ENCODE results near the gene ASB12. TPM values are rescaled to one million over a fixed set of nuclear protein-coding genes. Genes with fewer than 3 reads are reported as not detected.

ASB12 gene
- total and polyA plus RNA-seq, 10 of the 15 experiments (the other 5 are each of a cell fraction or from before 2014, with no cell fraction given): 0.07 to 0.35 (median 0.14) TPM; not detected in 6

DNA sequence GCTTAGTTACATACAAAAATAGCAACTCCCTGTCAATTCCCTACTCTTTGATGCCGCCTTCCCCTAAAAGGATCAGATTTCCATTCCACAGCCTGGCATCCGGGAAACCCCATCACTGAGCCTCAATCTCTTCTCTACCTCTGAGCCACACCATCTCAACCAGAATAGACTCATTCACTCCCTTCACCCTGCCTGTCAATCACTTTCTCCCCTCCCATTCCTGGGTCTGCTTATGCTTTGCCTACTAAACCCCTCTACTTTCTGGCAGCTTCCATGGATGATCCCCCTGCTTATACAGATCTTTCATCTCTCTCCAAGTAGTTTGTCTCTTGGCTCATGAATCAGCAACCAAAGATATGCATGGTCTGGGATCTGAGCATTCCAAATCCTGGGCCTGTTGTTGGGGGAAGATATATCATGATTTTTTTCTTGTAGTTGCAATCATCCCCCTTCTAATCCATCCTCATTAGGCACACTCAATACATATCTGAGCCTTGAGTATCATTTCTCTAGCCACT, 27.5 kb downstream of the ASB12 start:
- TF ChIP-seq, protein P1, sequence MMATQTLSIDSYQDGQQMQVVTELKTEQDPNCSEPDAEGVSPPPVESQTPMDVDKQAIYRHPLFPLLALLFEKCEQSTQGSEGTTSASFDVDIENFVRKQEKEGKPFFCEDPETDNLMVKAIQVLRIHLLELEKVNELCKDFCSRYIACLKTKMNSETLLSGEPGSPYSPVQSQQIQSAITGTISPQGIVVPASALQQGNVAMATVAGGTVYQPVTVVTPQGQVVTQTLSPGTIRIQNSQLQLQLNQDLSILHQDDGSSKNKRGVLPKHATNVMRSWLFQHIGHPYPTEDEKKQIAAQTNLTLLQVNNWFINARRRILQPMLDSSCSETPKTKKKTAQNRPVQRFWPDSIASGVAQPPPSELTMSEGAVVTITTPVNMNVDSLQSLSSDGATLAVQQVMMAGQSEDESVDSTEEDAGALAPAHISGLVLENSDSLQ (IDR thresholded peaks at IDR 0.05): peak; percentile 91
- TF ChIP-seq YY1 (IDR thresholded peaks at IDR 0.05; ENCODE audit: low read depth, low read length): no peak
- no peak for TF ChIP-seq CHD4 (IDR thresholded peaks at IDR 0.05)
- TF ChIP-seq, protein P2, sequence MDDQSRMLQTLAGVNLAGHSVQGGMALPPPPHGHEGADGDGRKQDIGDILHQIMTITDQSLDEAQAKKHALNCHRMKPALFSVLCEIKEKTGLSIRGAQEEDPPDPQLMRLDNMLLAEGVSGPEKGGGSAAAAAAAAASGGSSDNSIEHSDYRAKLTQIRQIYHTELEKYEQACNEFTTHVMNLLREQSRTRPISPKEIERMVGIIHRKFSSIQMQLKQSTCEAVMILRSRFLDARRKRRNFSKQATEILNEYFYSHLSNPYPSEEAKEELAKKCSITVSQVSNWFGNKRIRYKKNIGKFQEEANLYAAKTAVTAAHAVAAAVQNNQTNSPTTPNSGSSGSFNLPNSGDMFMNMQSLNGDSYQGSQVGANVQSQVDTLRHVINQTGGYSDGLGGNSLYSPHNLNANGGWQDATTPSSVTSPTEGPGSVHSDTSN (IDR thresholded peaks at IDR 0.05; ENCODE audit: insufficient replicate concordance, low read depth, low read length): peak; percentile 72
- TF ChIP-seq, protein P3, sequence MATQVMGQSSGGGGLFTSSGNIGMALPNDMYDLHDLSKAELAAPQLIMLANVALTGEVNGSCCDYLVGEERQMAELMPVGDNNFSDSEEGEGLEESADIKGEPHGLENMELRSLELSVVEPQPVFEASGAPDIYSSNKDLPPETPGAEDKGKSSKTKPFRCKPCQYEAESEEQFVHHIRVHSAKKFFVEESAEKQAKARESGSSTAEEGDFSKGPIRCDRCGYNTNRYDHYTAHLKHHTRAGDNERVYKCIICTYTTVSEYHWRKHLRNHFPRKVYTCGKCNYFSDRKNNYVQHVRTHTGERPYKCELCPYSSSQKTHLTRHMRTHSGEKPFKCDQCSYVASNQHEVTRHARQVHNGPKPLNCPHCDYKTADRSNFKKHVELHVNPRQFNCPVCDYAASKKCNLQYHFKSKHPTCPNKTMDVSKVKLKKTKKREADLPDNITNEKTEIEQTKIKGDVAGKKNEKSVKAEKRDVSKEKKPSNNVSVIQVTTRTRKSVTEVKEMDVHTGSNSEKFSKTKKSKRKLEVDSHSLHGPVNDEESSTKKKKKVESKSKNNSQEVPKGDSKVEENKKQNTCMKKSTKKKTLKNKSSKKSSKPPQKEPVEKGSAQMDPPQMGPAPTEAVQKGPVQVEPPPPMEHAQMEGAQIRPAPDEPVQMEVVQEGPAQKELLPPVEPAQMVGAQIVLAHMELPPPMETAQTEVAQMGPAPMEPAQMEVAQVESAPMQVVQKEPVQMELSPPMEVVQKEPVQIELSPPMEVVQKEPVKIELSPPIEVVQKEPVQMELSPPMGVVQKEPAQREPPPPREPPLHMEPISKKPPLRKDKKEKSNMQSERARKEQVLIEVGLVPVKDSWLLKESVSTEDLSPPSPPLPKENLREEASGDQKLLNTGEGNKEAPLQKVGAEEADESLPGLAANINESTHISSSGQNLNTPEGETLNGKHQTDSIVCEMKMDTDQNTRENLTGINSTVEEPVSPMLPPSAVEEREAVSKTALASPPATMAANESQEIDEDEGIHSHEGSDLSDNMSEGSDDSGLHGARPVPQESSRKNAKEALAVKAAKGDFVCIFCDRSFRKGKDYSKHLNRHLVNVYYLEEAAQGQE (IDR thresholded peaks at IDR 0.05; ENCODE audit: low read depth, low read length): no peak
- TF ChIP-seq, protein P4, sequence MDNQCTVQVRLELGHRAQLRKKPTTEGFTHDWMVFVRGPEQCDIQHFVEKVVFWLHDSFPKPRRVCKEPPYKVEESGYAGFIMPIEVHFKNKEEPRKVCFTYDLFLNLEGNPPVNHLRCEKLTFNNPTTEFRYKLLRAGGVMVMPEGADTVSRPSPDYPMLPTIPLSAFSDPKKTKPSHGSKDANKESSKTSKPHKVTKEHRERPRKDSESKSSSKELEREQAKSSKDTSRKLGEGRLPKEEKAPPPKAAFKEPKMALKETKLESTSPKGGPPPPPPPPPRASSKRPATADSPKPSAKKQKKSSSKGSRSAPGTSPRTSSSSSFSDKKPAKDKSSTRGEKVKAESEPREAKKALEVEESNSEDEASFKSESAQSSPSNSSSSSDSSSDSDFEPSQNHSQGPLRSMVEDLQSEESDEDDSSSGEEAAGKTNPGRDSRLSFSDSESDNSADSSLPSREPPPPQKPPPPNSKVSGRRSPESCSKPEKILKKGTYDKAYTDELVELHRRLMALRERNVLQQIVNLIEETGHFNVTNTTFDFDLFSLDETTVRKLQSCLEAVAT (IDR thresholded peaks at IDR 0.05): no peak
- no peak for TF ChIP-seq ZNF384 (IDR thresholded peaks at IDR 0.05; ENCODE audit: borderline replicate concordance, low read depth, low read length)
- TF ChIP-seq FOXM1 (IDR thresholded peaks at IDR 0.05; ENCODE audit: low read depth, low read length): no peak
- TF ChIP-seq SUZ12 (IDR thresholded peaks at IDR 0.05; ENCODE audit: unreplicated experiment): no peak
- no peak for TF ChIP-seq SIX5 (IDR thresholded peaks at IDR 0.05; ENCODE audit: low read depth, low read length, severe bottlenecking)
- BruUV-seq (replicated peaks): no TSS peak
- SMC1A ChIA-PET (ENCODE audit: uncharacterized antibody, unreplicated experiment): interaction anchor here (1.2 kb wide), 1 partner anchor 32 kb away, joined by 3 read pairs; no protein-coding TSS in a partner anchor
- no peaks in the 10 kb centered on the region for H3K9me3 ChIP-seq (replicated peaks; ENCODE audit: control insufficient read depth, insufficient read depth, low read length)
- in situ Hi-C loops (cut with MboI) (loop anchor here (10.0 to 25.0 kb wide), 2 partner anchors 192 to 1809 kb away; partner anchors contain the start of gene MTMR8), intact Hi-C loops (cut with micrococcal nuclease; ENCODE audit: unreplicated experiment) (loop anchor here (10.0 kb wide), 1 partner anchor 448 kb away; a partner anchor contains a TSS)
- WGBS (ENCODE audit: insufficient coverage, insufficient replicate concordance, low lambda C conversion rate, missing lambda C conversion rate): 57% methylated on average over 2 of the region's 2 CpGs
- no peak overlapping the region for H2AFZ ChIP-seq (ENCODE audit: control insufficient read depth, low read depth, low read length)
- DNase-seq (ENCODE audit: low read depth, low spot score) (no peak), FAIRE-seq (no peak), ATAC-seq (no peak)
- POLR2A ChIA-PET: no interaction called here
- H3K4me2 ChIP-seq (ENCODE audit: control insufficient read depth, insufficient read depth): no peak overlapping the region
- H4K20me1 ChIP-seq (ENCODE audit: control insufficient read depth, insufficient read depth): no peaks in the 10 kb centered on the region
- H3K79me2 ChIP-seq (ENCODE audit: control insufficient read depth, insufficient read depth, low read length): peaks cover 7% of the 10 kb centered on the region
- CTCF ChIA-PET: no interaction called here
- no peak overlapping the region for H3K4me3 ChIP-seq
- RAD21 ChIA-PET (ENCODE audit: unreplicated experiment): no interaction called here
- no peaks in the 10 kb centered on the region for H3K36me3 ChIP-seq (ENCODE audit: control insufficient read depth in 2 of 2, insufficient read depth in 2 of 2, low read length in 1 of 2)
- H3K27me3 ChIP-seq (replicated peaks in 1 of 2; ENCODE audit: control insufficient read depth in 2 of 2, insufficient read depth in 2 of 2, low read length in 1 of 2): no peaks in the 10 kb centered on the region
- H3K4me1 ChIP-seq (ENCODE audit: control insufficient read depth, insufficient read depth, low read length): no peaks in the 10 kb centered on the region; the same call in 1 of the 2 replicates
- H3K27ac ChIP-seq (ENCODE audit: control insufficient read depth, insufficient read depth): no peak overlapping the region
- H3K9ac ChIP-seq (ENCODE audit: control insufficient read depth, insufficient read depth, low read length): no peak overlapping the region

All from GM12878 (cell line).